ENCODE data around the gene AGBL2. TPM values are rescaled to one million over a fixed set of nuclear protein-coding genes. Genes with fewer than 3 reads are reported as not detected.
"Not testable (repeated sequence)": the region's sequence is repeated elsewhere in the genome, so short reads cannot be mapped to it uniquely, and the experiment has no call there.

AGBL2 gene
- 0.78 TPM for total RNA-seq

- DNase-seq = peak; percentile 38
These were observed at the start of gene AGBL2 for GRCh38 chr11:47715082-47715669. Gene AGBL2, minus strand, starts transcription at chr11:47715369. Its CDS starts 719 bp downstream, at chr11:47714650.

- not testable (repeated sequence) for DNase-seq
These were observed 44.1 kb upstream of the AGBL2 start for GRCh38 chr11:47759291-47759690.

GRCh38 chr11:47756208-47756607, 41.0 kb upstream of the AGBL2 start:
- DNase-seq = no peak

GRCh38 chr11:47750725-47751124, 35.6 kb upstream of the AGBL2 start:
- no peak for DNase-seq

- DNase-seq = not testable (repeated sequence)
These were observed 27.3 kb upstream of the AGBL2 start for GRCh38 chr11:47742494-47742893.

GRCh38 chr11:47737817-47738216, 22.6 kb upstream of the AGBL2 start:
- DNase-seq = not testable (repeated sequence)

- no peak for DNase-seq
These were observed 17.1 kb upstream of the AGBL2 start for GRCh38 chr11:47732271-47732670.

GRCh38 chr11:47731475-47731874, 16.3 kb upstream of the AGBL2 start:
- DNase-seq = no peak

- DNase-seq = no peak
These were observed 11.8 kb upstream of the AGBL2 start for GRCh38 chr11:47726878-47727514.

- DNase-seq = no peak
These were observed 10.9 kb upstream of the AGBL2 start for GRCh38 chr11:47726118-47726442.

GRCh38 chr11:47725442-47726117, 10.4 kb upstream of the AGBL2 start:
- DNase-seq = no peak

GRCh38 chr11:47724041-47724729, 9.0 kb upstream of the AGBL2 start:
- DNase-seq = no peak

GRCh38 chr11:47723041-47723440, 7.9 kb upstream of the AGBL2 start:
- no peak for DNase-seq

- no peak for DNase-seq
These were observed 5.5 kb upstream of the AGBL2 start for GRCh38 chr11:47720651-47721050.

GRCh38 chr11:47716692-47717091, 1.5 kb upstream of the AGBL2 start:
- DNase-seq = no peak

GRCh38 chr11:47714554-47715081, 551 bp downstream of the AGBL2 start:
- no peak for DNase-seq

GRCh38 chr11:47711816-47712215, 3.4 kb downstream of the AGBL2 start:
- DNase-seq = no peak

GRCh38 chr11:47711225-47711624, 3.9 kb downstream of the AGBL2 start:
- DNase-seq = no peak

- not testable (repeated sequence) for DNase-seq
These were observed 7.8 kb downstream of the AGBL2 start for GRCh38 chr11:47707275-47707786.

GRCh38 chr11:47705721-47706120, 9.4 kb downstream of the AGBL2 start:
- no peak for DNase-seq

- DNase-seq = no peak
These were observed 23.2 kb downstream of the AGBL2 start for GRCh38 chr11:47691979-47692378.

GRCh38 chr11:47689480-47689879, 25.7 kb downstream of the AGBL2 start:
- no peak for DNase-seq

GRCh38 chr11:47688991-47689390, 26.2 kb downstream of the AGBL2 start:
- DNase-seq = no peak
